Iris pigment epithelial cell (primary cell): ENCODE results near the gene OTP.

Source experiments
- DNase-seq: peaks from one replicate; pipeline ENCODE4 v3.0.0-alpha.2; 2011; ENCODE audit warnings: low read depth

The OTP gene

GRCh38 chr5:77640589-77641396 is 2.3 kb upstream of the OTP start:
- DNase-seq: no peak

GRCh38 chr5:77638763-77639671 is 504 bp upstream of the OTP start:
- no peak for DNase-seq

GRCh38 chr5:77637170-77637997 is 1.1 kb downstream of the OTP start:
- DNase-seq: no peak

- DNase-seq: no peak
These were observed 1.8 kb downstream of the OTP start for GRCh38 chr5:77636641-77637169.

- DNase-seq: no peak
These were observed 2.4 kb downstream of the OTP start for GRCh38 chr5:77635917-77636640.

GRCh38 chr5:77635067-77635916 is 3.2 kb downstream of the OTP start:
- no peak for DNase-seq

GRCh38 chr5:77633709-77634108 is 4.8 kb downstream of the OTP start:
- DNase-seq: no peak

GRCh38 chr5:77633207-77633675 is 5.3 kb downstream of the OTP start:
- no peak for DNase-seq

- DNase-seq: no peak
These were observed 5.8 kb downstream of the OTP start for GRCh38 chr5:77632526-77633206.

- DNase-seq: no peak
These were observed 8.3 kb downstream of the OTP start for GRCh38 chr5:77630114-77630680.

GRCh38 chr5:77629509-77630113 is 8.9 kb downstream of the OTP start:
- DNase-seq: no peak

GRCh38 chr5:77628840-77629508 is 9.5 kb downstream of the OTP start:
- DNase-seq: no peak

- DNase-seq: no peak
These were observed 10.4 kb downstream of the OTP start for GRCh38 chr5:77627869-77628674.

- DNase-seq: no peak
These were observed 15.2 kb downstream of the OTP start for GRCh38 chr5:77623203-77623740.

GRCh38 chr5:77621440-77621839 is 17.1 kb downstream of the OTP start:
- no peak for DNase-seq

GRCh38 chr5:77620405-77620804 is 18.1 kb downstream of the OTP start:
- DNase-seq: no peak

GRCh38 chr5:77616920-77617319 is 21.6 kb downstream of the OTP start:
- no peak for DNase-seq
